Glutamatergic neuron (in vitro differentiated cells): ENCODE measurements around the gene BOC. TPM values are rescaled to one million over a fixed set of nuclear protein-coding genes. Genes with fewer than 3 reads are reported as not detected.

Experiments
- DNase-seq: peaks from one replicate; pipeline ENCODE4 v3.0.0; 2022
- H3K27ac Mint-ChIP-seq: one replicate; pipeline ENCODE4 v1.8.0; 2020; ENCODE audit warnings: mild to moderate bottlenecking, mixed read lengths, inconsistent platforms; ENCODE audit not compliant: unreplicated experiment
- H3K27me3 Mint-ChIP-seq: one replicate; pipeline ENCODE4 v1.8.0; 2020; ENCODE audit warnings: mild to moderate bottlenecking, moderate library complexity, mixed read lengths, inconsistent platforms; ENCODE audit not compliant: unreplicated experiment
- H3K36me3 Mint-ChIP-seq: one replicate; pipeline ENCODE4 v1.8.0; 2020; ENCODE audit warnings: mild to moderate bottlenecking, mixed read lengths, inconsistent platforms; ENCODE audit not compliant: unreplicated experiment
- H3K4me1 Mint-ChIP-seq: one replicate; pipeline ENCODE4 v1.8.0; 2020; ENCODE audit warnings: mild to moderate bottlenecking, low read depth, mixed read lengths, inconsistent platforms; ENCODE audit not compliant: unreplicated experiment
- H3K4me3 Mint-ChIP-seq: one replicate; pipeline ENCODE4 v1.8.0; 2020; ENCODE audit warnings: mild to moderate bottlenecking, mixed read lengths, inconsistent platforms; ENCODE audit not compliant: unreplicated experiment
- H3K9me3 Mint-ChIP-seq: one replicate; pipeline ENCODE4 v1.8.0; 2020; ENCODE audit warnings: mild to moderate bottlenecking, moderate library complexity, mixed read lengths, inconsistent platforms; ENCODE audit not compliant: unreplicated experiment
- total RNA-seq: library from RNA; stranded (reverse); fragmentation: NEBNext Ultra II Directional; extraction: Animal tissue kit (Norgen Biotek cat#: 25700); gene quantifications from one replicate; pipeline ENCODE4 v1.2.1, GENCODE V29; 2021; ENCODE audit not compliant: unreplicated experiment
- TF ChIP-seq, protein P1 (sequence below): fragments of 200-600 bp; sonication (generic); IDR thresholded peaks from one replicate; pipeline ENCODE4 v1.5.0; 2021; ENCODE audit not compliant: partially characterized antibody, unreplicated experiment

The BOC gene
- total RNA-seq, 1 donor from 2014 or later = 32.9 TPM

GRCh38 chr3:113214917-113215595, 3.7 kb downstream of the BOC start:
- H3K27me3 Mint-ChIP-seq = peaks cover 11% of the 10 kb centered on the region
- H3K9me3 Mint-ChIP-seq = peaks cover 9% of the 10 kb centered on the region
- H3K4me3 Mint-ChIP-seq = no peak overlapping the region
- H3K36me3 Mint-ChIP-seq = no peaks in the 10 kb centered on the region
- DNase-seq = no peak
- no peak overlapping the region for H3K27ac Mint-ChIP-seq
- H3K4me1 Mint-ChIP-seq = peaks cover 26% of the 10 kb centered on the region
- TF ChIP-seq, protein P1, sequence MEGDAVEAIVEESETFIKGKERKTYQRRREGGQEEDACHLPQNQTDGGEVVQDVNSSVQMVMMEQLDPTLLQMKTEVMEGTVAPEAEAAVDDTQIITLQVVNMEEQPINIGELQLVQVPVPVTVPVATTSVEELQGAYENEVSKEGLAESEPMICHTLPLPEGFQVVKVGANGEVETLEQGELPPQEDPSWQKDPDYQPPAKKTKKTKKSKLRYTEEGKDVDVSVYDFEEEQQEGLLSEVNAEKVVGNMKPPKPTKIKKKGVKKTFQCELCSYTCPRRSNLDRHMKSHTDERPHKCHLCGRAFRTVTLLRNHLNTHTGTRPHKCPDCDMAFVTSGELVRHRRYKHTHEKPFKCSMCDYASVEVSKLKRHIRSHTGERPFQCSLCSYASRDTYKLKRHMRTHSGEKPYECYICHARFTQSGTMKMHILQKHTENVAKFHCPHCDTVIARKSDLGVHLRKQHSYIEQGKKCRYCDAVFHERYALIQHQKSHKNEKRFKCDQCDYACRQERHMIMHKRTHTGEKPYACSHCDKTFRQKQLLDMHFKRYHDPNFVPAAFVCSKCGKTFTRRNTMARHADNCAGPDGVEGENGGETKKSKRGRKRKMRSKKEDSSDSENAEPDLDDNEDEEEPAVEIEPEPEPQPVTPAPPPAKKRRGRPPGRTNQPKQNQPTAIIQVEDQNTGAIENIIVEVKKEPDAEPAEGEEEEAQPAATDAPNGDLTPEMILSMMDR = no peak

- H3K27me3 Mint-ChIP-seq = peaks cover 5% of the 10 kb centered on the region
- H3K9me3 Mint-ChIP-seq = peaks cover 5% of the 10 kb centered on the region
- DNase-seq = no peak
- H3K27ac Mint-ChIP-seq = no peak overlapping the region
- TF ChIP-seq, protein P1 = no peak
- H3K4me1 Mint-ChIP-seq = peaks cover 19% of the 10 kb centered on the region
- H3K4me3 Mint-ChIP-seq = no peak overlapping the region
- no peaks in the 10 kb centered on the region for H3K36me3 Mint-ChIP-seq
Observed at GRCh38 chr3:113216393-113216792, 5.0 kb downstream of the BOC start.

DNA sequence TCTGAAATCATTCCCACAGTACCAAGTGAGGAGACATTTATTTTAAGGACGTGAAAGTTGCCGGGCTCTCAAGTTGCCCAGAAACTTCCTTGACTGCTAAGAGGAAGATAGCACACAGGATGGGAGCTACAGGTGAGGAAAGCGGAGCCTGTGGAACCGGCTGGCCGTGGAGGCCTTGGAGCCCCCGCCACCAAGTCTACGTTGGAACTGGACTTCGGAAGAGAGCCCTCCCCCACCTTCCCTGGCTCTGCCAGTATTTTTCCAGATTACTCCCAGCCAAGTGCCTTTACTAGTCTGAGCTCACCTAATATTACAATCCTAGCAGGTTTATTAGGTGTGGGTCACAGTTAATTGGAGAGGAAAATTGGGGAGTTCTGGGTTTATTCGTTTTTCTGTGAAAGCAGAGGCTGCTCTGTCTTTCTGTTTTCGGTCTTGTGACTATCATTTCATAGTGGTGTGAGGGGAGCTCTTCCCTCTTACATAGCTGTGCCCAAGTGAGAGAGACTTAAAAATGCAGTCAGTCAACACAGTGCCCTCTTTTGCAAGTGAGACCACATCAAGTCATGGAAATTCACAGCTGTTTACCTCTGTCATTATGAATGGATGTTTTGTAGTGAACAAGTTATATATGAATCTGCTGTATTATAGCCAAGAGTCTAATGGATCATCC, 6.8 kb downstream of the BOC start:
- Mint-ChIP-seq H3K4me1 (peaks cover 24% of the 10 kb centered on the region), H3K27me3 (peaks cover 2% of the 10 kb centered on the region), H3K9me3 (peaks cover 4% of the 10 kb centered on the region), H3K36me3 (no peaks in the 10 kb centered on the region), H3K4me3 (no peak overlapping the region), H3K27ac (no peak overlapping the region)
- DNase-seq = no peak
- TF ChIP-seq, protein P1 = no peak

- Mint-ChIP-seq H3K27ac (no peak overlapping the region), H3K4me1 (peaks cover 24% of the 10 kb centered on the region), H3K9me3 (peaks cover 4% of the 10 kb centered on the region), H3K4me3 (no peak overlapping the region), H3K27me3 (peaks cover 2% of the 10 kb centered on the region), H3K36me3 (no peaks in the 10 kb centered on the region)
- DNase-seq = no peak
- TF ChIP-seq, protein P1 = no peak
Observed at GRCh38 chr3:113218681-113219045, 7.3 kb downstream of the BOC start.
